NCI-H128 (cell line): ENCODE results near the gene DNAI2.

Experiments
- DNase-seq: peaks from one replicate; lab custom pipeline; 2025; ENCODE audit not compliant: unreplicated experiment; lab: John Stamatoyannopoulos, UW

The DNAI2 gene

GRCh38 chr17:74274060-74274708 is at the start of gene DNAI2:
Gene DNAI2, plus strand, starts transcription at chr17:74274234. Its CDS starts 7,584 bp downstream, at chr17:74281818.
- no peak for DNase-seq

GRCh38 chr17:74224959-74225725 is 48.9 kb upstream of the DNAI2 start:
- no peak for DNase-seq

- no peak for DNase-seq
These were observed 47.8 kb upstream of the DNAI2 start for GRCh38 chr17:74226252-74226651.

GRCh38 chr17:74227271-74228080 is 46.6 kb upstream of the DNAI2 start:
- DNase-seq: no peak

- no peak for DNase-seq
These were observed 45.6 kb upstream of the DNAI2 start for GRCh38 chr17:74228306-74228978.

- no peak for DNase-seq
These were observed 43.1 kb upstream of the DNAI2 start for GRCh38 chr17:74230896-74231295.

GRCh38 chr17:74231928-74232907 is 41.8 kb upstream of the DNAI2 start:
- no peak for DNase-seq

- no peak for DNase-seq
These were observed 40.1 kb upstream of the DNAI2 start for GRCh38 chr17:74233937-74234336.

- DNase-seq: no peak
These were observed 39.5 kb upstream of the DNAI2 start for GRCh38 chr17:74234486-74234885.

GRCh38 chr17:74235040-74235581 is 38.9 kb upstream of the DNAI2 start:
- no peak for DNase-seq

- no peak for DNase-seq
These were observed 38.1 kb upstream of the DNAI2 start for GRCh38 chr17:74235911-74236371.

- DNase-seq: no peak
These were observed 36.7 kb upstream of the DNAI2 start for GRCh38 chr17:74237321-74237720.

- DNase-seq: no peak
These were observed 34.9 kb upstream of the DNAI2 start for GRCh38 chr17:74239172-74239571.

GRCh38 chr17:74240618-74241205 is 33.3 kb upstream of the DNAI2 start:
- no peak for DNase-seq

- no peak for DNase-seq
These were observed 32.6 kb upstream of the DNAI2 start for GRCh38 chr17:74241431-74241830.

GRCh38 chr17:74241847-74242246 is 32.2 kb upstream of the DNAI2 start:
- no peak for DNase-seq

GRCh38 chr17:74243013-74243755 is 30.9 kb upstream of the DNAI2 start:
- DNase-seq: no peak

GRCh38 chr17:74244128-74244527 is 29.9 kb upstream of the DNAI2 start:
- no peak for DNase-seq

GRCh38 chr17:74244548-74244947 is 29.5 kb upstream of the DNAI2 start:
- DNase-seq: no peak
